ENCODE data around the gene CAV1.

CAV1 gene

GRCh38 chr7:116525298-116525912 lies 569 bp downstream of the CAV1 start:
- Histone ChIP-seq H3K4me3 (ENCODE audit: low read length) (peak overlapping the region; percentile 78), H3K27ac (ENCODE audit: low read length) (no peak overlapping the region), H3K4me1 (ENCODE audit: control insufficient read depth, low read depth, low read length) (peaks cover 34% of the 10 kb centered on the region), H3K27me3 (ENCODE audit: control insufficient read depth, insufficient read depth, low read length) (peaks cover 49% of the 10 kb centered on the region), H3K9me3 (ENCODE audit: control insufficient read depth, low read depth, low read length) (no peaks in the 10 kb centered on the region), H3K9ac (ENCODE audit: low read length) (peak overlapping the region; percentile 38), H3K36me3 (ENCODE audit: control insufficient read depth, low read depth, low read length) (no peaks in the 10 kb centered on the region)

- no peaks in the 10 kb centered on the region for H3K9me3 ChIP-seq (ENCODE audit: control insufficient read depth, low read depth, low read length)
- H3K4me3 ChIP-seq (ENCODE audit: low read length), result peak overlapping the region; percentile 78
- peaks cover 34% of the 10 kb centered on the region for H3K4me1 ChIP-seq (ENCODE audit: control insufficient read depth, low read depth, low read length)
- no peak overlapping the region for H3K27ac ChIP-seq (ENCODE audit: low read length)
- H3K9ac ChIP-seq (ENCODE audit: low read length), result peak overlapping the region; percentile 38
- H3K27me3 ChIP-seq (ENCODE audit: control insufficient read depth, insufficient read depth, low read length), result peaks cover 49% of the 10 kb centered on the region
- H3K36me3 ChIP-seq (ENCODE audit: control insufficient read depth, low read depth, low read length), result no peaks in the 10 kb centered on the region
Observed at GRCh38 chr7:116525913-116526861, 1.4 kb downstream of the CAV1 start.

GRCh38 chr7:116526897-116527296 lies 2.1 kb downstream of the CAV1 start:
- Histone ChIP-seq H3K27ac (ENCODE audit: low read length) (no peak overlapping the region), H3K4me1 (ENCODE audit: control insufficient read depth, low read depth, low read length) (peaks cover 30% of the 10 kb centered on the region), H3K36me3 (ENCODE audit: control insufficient read depth, low read depth, low read length) (no peaks in the 10 kb centered on the region), H3K9me3 (ENCODE audit: control insufficient read depth, low read depth, low read length) (no peaks in the 10 kb centered on the region), H3K9ac (ENCODE audit: low read length) (no peak overlapping the region), H3K27me3 (ENCODE audit: control insufficient read depth, insufficient read depth, low read length) (peaks cover 49% of the 10 kb centered on the region), H3K4me3 (ENCODE audit: low read length) (peak overlapping the region; percentile 78)

- H3K27ac ChIP-seq (ENCODE audit: low read length), result no peak overlapping the region
Observed at GRCh38 chr7:116527521-116527920, 2.7 kb downstream of the CAV1 start.

GRCh38 chr7:116528008-116528789 lies 3.4 kb downstream of the CAV1 start:
- Histone ChIP-seq H3K27me3 (ENCODE audit: control insufficient read depth, insufficient read depth, low read length) (peaks cover 49% of the 10 kb centered on the region), H3K9me3 (ENCODE audit: control insufficient read depth, low read depth, low read length) (no peaks in the 10 kb centered on the region), H3K36me3 (ENCODE audit: control insufficient read depth, low read depth, low read length) (no peaks in the 10 kb centered on the region), H3K9ac (ENCODE audit: low read length) (no peak overlapping the region), H3K27ac (ENCODE audit: low read length) (no peak overlapping the region), H3K4me1 (ENCODE audit: control insufficient read depth, low read depth, low read length) (peaks cover 21% of the 10 kb centered on the region), H3K4me3 (ENCODE audit: low read length) (no peak overlapping the region)

More at GRCh38 chr7:116527521-116527920, 2.7 kb downstream of the CAV1 start:
- peaks cover 23% of the 10 kb centered on the region for H3K4me1 ChIP-seq (ENCODE audit: control insufficient read depth, low read depth, low read length)
- H3K9me3 ChIP-seq (ENCODE audit: control insufficient read depth, low read depth, low read length), result no peaks in the 10 kb centered on the region
- no peaks in the 10 kb centered on the region for H3K36me3 ChIP-seq (ENCODE audit: control insufficient read depth, low read depth, low read length)
- no peak overlapping the region for H3K9ac ChIP-seq (ENCODE audit: low read length)
- no peak overlapping the region for H3K4me3 ChIP-seq (ENCODE audit: low read length)
- peaks cover 49% of the 10 kb centered on the region for H3K27me3 ChIP-seq (ENCODE audit: control insufficient read depth, insufficient read depth, low read length)

GRCh38 chr7:116529250-116529649 lies 4.4 kb downstream of the CAV1 start:
- Histone ChIP-seq H3K4me3 (ENCODE audit: low read length) (no peak overlapping the region), H3K9me3 (ENCODE audit: control insufficient read depth, low read depth, low read length) (no peaks in the 10 kb centered on the region), H3K27ac (ENCODE audit: low read length) (no peak overlapping the region), H3K27me3 (ENCODE audit: control insufficient read depth, insufficient read depth, low read length) (peaks cover 41% of the 10 kb centered on the region), H3K9ac (ENCODE audit: low read length) (no peak overlapping the region), H3K4me1 (ENCODE audit: control insufficient read depth, low read depth, low read length) (peaks cover 11% of the 10 kb centered on the region), H3K36me3 (ENCODE audit: control insufficient read depth, low read depth, low read length) (no peaks in the 10 kb centered on the region)

- no peak overlapping the region for H3K4me3 ChIP-seq (ENCODE audit: low read length)
- peaks cover 10% of the 10 kb centered on the region for H3K4me1 ChIP-seq (ENCODE audit: control insufficient read depth, low read depth, low read length)
- H3K9me3 ChIP-seq (ENCODE audit: control insufficient read depth, low read depth, low read length), result no peaks in the 10 kb centered on the region
- no peak overlapping the region for H3K27ac ChIP-seq (ENCODE audit: low read length)
- no peaks in the 10 kb centered on the region for H3K36me3 ChIP-seq (ENCODE audit: control insufficient read depth, low read depth, low read length)
- H3K9ac ChIP-seq (ENCODE audit: low read length), result no peak overlapping the region
- H3K27me3 ChIP-seq (ENCODE audit: control insufficient read depth, insufficient read depth, low read length), result peaks cover 32% of the 10 kb centered on the region
Observed at GRCh38 chr7:116530107-116530820, 5.4 kb downstream of the CAV1 start.

- Histone ChIP-seq H3K27ac (ENCODE audit: low read length) (no peak overlapping the region), H3K9ac (ENCODE audit: low read length) (no peak overlapping the region), H3K4me3 (ENCODE audit: low read length) (no peak overlapping the region), H3K9me3 (ENCODE audit: control insufficient read depth, low read depth, low read length) (no peaks in the 10 kb centered on the region), H3K4me1 (ENCODE audit: control insufficient read depth, low read depth, low read length) (peaks cover 4% of the 10 kb centered on the region), H3K27me3 (ENCODE audit: control insufficient read depth, insufficient read depth, low read length) (peaks cover 14% of the 10 kb centered on the region), H3K36me3 (ENCODE audit: control insufficient read depth, low read depth, low read length) (no peaks in the 10 kb centered on the region)
Observed at GRCh38 chr7:116532102-116532688, 7.4 kb downstream of the CAV1 start.

GRCh38 chr7:116534790-116535189 lies 10.0 kb downstream of the CAV1 start:
- no peaks in the 10 kb centered on the region for H3K36me3 ChIP-seq (ENCODE audit: control insufficient read depth, low read depth, low read length)
- no peak overlapping the region for H3K9ac ChIP-seq (ENCODE audit: low read length)
- H3K27ac ChIP-seq (ENCODE audit: low read length), result no peak overlapping the region
- no peaks in the 10 kb centered on the region for H3K9me3 ChIP-seq (ENCODE audit: control insufficient read depth, low read depth, low read length)
- H3K4me3 ChIP-seq (ENCODE audit: low read length), result no peak overlapping the region
- no peaks in the 10 kb centered on the region for H3K27me3 ChIP-seq (ENCODE audit: control insufficient read depth, insufficient read depth, low read length)
- no peaks in the 10 kb centered on the region for H3K4me1 ChIP-seq (ENCODE audit: control insufficient read depth, low read depth, low read length)

GRCh38 chr7:116535416-116535815 lies 10.6 kb downstream of the CAV1 start:
- Histone ChIP-seq H3K4me3 (ENCODE audit: low read length) (no peak overlapping the region), H3K27me3 (ENCODE audit: control insufficient read depth, insufficient read depth, low read length) (no peaks in the 10 kb centered on the region), H3K27ac (ENCODE audit: low read length) (no peak overlapping the region), H3K36me3 (ENCODE audit: control insufficient read depth, low read depth, low read length) (no peaks in the 10 kb centered on the region), H3K9me3 (ENCODE audit: control insufficient read depth, low read depth, low read length) (no peaks in the 10 kb centered on the region), H3K9ac (ENCODE audit: low read length) (no peak overlapping the region), H3K4me1 (ENCODE audit: control insufficient read depth, low read depth, low read length) (no peaks in the 10 kb centered on the region)
